ENCODE measurements around the gene PHACTR3.

PHACTR3 gene

GRCh38 chr20:59690101-59690500, 85.8 kb downstream of the PHACTR3 start:
- DNase-seq (ENCODE audit: low spot score) (no peak), FAIRE-seq (no peak)

- no peak for FAIRE-seq
- DNase-seq (ENCODE audit: low spot score) = no peak
These were observed 86.6 kb downstream of the PHACTR3 start for GRCh38 chr20:59690976-59691375.

GRCh38 chr20:59692139-59692538, 87.8 kb downstream of the PHACTR3 start:
- FAIRE-seq = no peak
- DNase-seq (ENCODE audit: low spot score) = no peak

GRCh38 chr20:59693587-59693986, 89.2 kb downstream of the PHACTR3 start:
- no peak for FAIRE-seq

GRCh38 chr20:59696476-59696875, 92.1 kb downstream of the PHACTR3 start:
- DNase-seq (ENCODE audit: low spot score) (no peak), FAIRE-seq (no peak)

More at GRCh38 chr20:59693587-59693986, 89.2 kb downstream of the PHACTR3 start:
- DNase-seq (ENCODE audit: low spot score) = no peak

- no peak for FAIRE-seq
- no peak for DNase-seq (ENCODE audit: low spot score)
These were observed 92.7 kb downstream of the PHACTR3 start for GRCh38 chr20:59697068-59697467.

GRCh38 chr20:59698598-59698997, 94.3 kb downstream of the PHACTR3 start:
- FAIRE-seq (no peak), DNase-seq (ENCODE audit: low spot score) (no peak)

GRCh38 chr20:59701236-59701635, 96.9 kb downstream of the PHACTR3 start:
- FAIRE-seq (no peak), DNase-seq (ENCODE audit: low spot score) (no peak)

GRCh38 chr20:59703046-59703445, 98.7 kb downstream of the PHACTR3 start:
- FAIRE-seq = no peak

GRCh38 chr20:59705651-59706399, 101.5 kb downstream of the PHACTR3 start:
- FAIRE-seq (no peak), DNase-seq (ENCODE audit: low spot score) (no peak)

More at GRCh38 chr20:59703046-59703445, 98.7 kb downstream of the PHACTR3 start:
- no peak for DNase-seq (ENCODE audit: low spot score)

- FAIRE-seq = no peak
These were observed 102.0 kb downstream of the PHACTR3 start for GRCh38 chr20:59706400-59706693.

GRCh38 chr20:59708326-59708725, 104.0 kb downstream of the PHACTR3 start:
- FAIRE-seq = no peak

More at GRCh38 chr20:59706400-59706693, 102.0 kb downstream of the PHACTR3 start:
- DNase-seq (ENCODE audit: low spot score) = no peak

GRCh38 chr20:59709636-59710035, 105.3 kb downstream of the PHACTR3 start:
- no peak for FAIRE-seq
- DNase-seq (ENCODE audit: low spot score) = no peak

More at GRCh38 chr20:59708326-59708725, 104.0 kb downstream of the PHACTR3 start:
- no peak for DNase-seq (ENCODE audit: low spot score)

- no peak for FAIRE-seq
These were observed 113.7 kb downstream of the PHACTR3 start for GRCh38 chr20:59718071-59718470.

GRCh38 chr20:59718751-59719150, 114.4 kb downstream of the PHACTR3 start:
- FAIRE-seq (no peak), DNase-seq (ENCODE audit: low spot score) (no peak)

More at GRCh38 chr20:59718071-59718470, 113.7 kb downstream of the PHACTR3 start:
- DNase-seq (ENCODE audit: low spot score) = no peak

GRCh38 chr20:59720013-59720412, 115.7 kb downstream of the PHACTR3 start:
- DNase-seq (ENCODE audit: low spot score) (no peak), FAIRE-seq (no peak)

- FAIRE-seq = no peak
- DNase-seq (ENCODE audit: low spot score) = no peak
These were observed 117.0 kb downstream of the PHACTR3 start for GRCh38 chr20:59721386-59721785.

GRCh38 chr20:59723108-59723500, 118.8 kb downstream of the PHACTR3 start:
- no peak for DNase-seq (ENCODE audit: low spot score)
- no peak for FAIRE-seq

GRCh38 chr20:59723607-59724456, 119.5 kb downstream of the PHACTR3 start:
- no peak for FAIRE-seq
- DNase-seq (ENCODE audit: low spot score) = no peak

GRCh38 chr20:59724457-59725366, 120.4 kb downstream of the PHACTR3 start:
- FAIRE-seq (no peak), DNase-seq (ENCODE audit: low spot score) (no peak)

- no peak for FAIRE-seq
- no peak for DNase-seq (ENCODE audit: low spot score)
These were observed 121.3 kb downstream of the PHACTR3 start for GRCh38 chr20:59725476-59726280.
